Vagina (tissue), 2 donors: ENCODE results near the gene COL9A3.

Experiments used
- CTCF ChIP-seq, 3 experiments: fragments of 450-650 bp in 2 of 3; fragments of 200-600 bp in 1 of 3; sonication (generic) in 1 of 3; IDR thresholded peaks; one replicate each; pipeline ENCODE4 v1.5.1; 2017 to 2019; ENCODE audit warnings: antibody characterized with exemption in 3 of 3, mild to moderate bottlenecking in 2 of 3, moderate library complexity in 2 of 3
- POLR2A ChIP-seq, 2 donors: fragments of 450-650 bp; IDR thresholded peaks; one replicate each; pipeline ENCODE4 v1.6.1; 2017; ENCODE audit warnings: antibody characterized with exemption in 2 of 2, mild to moderate bottlenecking in 2 of 2, moderate library complexity in 2 of 2
- POLR2AphosphoS5 ChIP-seq, 2 donors: sonication (generic); formaldehyde crosslinking; IDR thresholded peaks; one replicate each; pipeline ENCODE4 v1.9.0; 2017; ENCODE audit warnings: antibody characterized with exemption in 2 of 2, mild to moderate bottlenecking in 2 of 2, low read depth in 1 of 2; ENCODE audit not compliant: insufficient read depth in 1 of 2

DNA sequence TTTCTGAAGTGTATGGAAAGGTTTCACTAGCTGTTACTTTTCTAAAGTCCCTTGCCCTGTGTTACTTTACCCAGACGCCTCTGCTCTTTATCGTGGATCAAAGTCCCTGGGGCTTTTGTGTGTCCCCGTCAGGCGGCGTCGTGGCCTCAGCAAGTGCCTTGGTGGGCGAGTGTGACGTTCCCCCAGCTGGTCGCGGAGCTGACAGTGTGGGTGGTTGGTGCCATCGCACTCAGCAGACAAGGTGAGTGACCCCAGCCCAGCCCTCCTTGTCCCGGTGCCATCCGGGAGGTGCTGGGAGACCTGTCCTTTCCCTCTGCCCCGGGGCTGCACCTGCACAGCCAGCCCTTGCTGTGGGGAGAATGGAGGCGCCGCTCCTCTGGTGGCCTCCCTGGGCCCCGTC is 72.1 kb downstream of the COL9A3 start:
- TF ChIP-seq CTCF (IDR thresholded peaks at IDR 0.05) (no peak), POLR2A (IDR thresholded peaks at IDR 0.05) (no peak), POLR2AphosphoS5 (IDR thresholded peaks at IDR 0.05; ENCODE audit: insufficient read depth in 1 of 2, low read depth in 1 of 2) (no peak)
